H4 (cell line): ENCODE measurements around the gene KCNK18. TPM values are rescaled to one million over a fixed set of nuclear protein-coding genes. Genes with fewer than 3 reads are reported as not detected.
"Not testable (repeated sequence)": the region's sequence is repeated elsewhere in the genome, so short reads cannot be mapped to it uniquely, and the experiment has no call there.

Source experiments
- DNase-seq: peaks from one replicate; pipeline ENCODE4 v3.0.0-alpha.2; 2015; ENCODE audit warnings: low spot score
- total RNA-seq: library from RNA; depleted of rRNA; stranded (reverse); fragments of >200 nt; shearing (Covaris generic); gene quantifications from 2 replicates; pipeline ENCODE4 v1.2.3, GENCODE V29; 2014

The KCNK18 gene
- total RNA-seq, 1 experiment from 2014 or later = not detected

GRCh38 chr10:117221156-117221711 is 23.9 kb downstream of the KCNK18 start:
- peak; percentile 63 for DNase-seq

- no peak for DNase-seq
Measured at GRCh38 chr10:117222552-117222951, 25.3 kb downstream of the KCNK18 start.

- no peak for DNase-seq
Measured at GRCh38 chr10:117222976-117223692, 25.8 kb downstream of the KCNK18 start.

DNA sequence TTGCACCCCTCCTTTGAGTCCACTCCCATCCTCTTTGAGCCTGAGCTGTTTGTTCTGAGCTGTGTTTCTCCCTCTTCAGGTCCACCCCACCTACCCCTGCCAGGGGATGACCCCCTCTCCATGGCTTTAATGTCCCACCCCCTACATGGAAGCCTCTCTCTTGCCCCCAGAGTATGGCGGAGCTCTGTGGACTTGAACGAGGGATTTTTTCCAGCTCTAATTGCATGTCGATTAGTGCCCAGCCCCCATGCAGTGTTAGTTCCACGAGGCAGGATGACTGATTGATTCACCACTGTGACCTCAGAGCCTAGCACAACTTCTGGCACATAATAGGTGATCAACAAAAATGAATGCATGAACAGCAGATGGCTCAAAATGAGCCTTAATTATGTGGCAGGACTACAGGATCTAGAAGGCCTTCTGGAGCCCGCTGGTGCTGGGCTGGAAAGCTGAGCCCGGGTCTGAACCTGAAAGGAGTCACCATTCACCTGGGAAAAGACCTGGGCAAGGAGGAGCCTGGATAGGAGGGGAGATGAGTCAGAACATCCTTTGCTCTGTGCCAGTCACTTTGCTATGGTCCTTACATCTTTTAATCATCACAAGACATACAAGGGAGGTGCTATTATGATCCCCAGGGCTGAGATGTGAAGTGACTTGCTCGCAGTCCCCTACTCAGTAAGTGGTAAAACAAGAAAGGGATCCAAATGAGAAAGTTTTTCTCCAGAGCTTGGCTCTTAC is 26.6 kb downstream of the KCNK18 start:
- no peak for DNase-seq

GRCh38 chr10:117224881-117225280 is 27.6 kb downstream of the KCNK18 start:
- no peak for DNase-seq

- DNase-seq = peak; percentile 27
Measured at GRCh38 chr10:117226813-117227451, 29.6 kb downstream of the KCNK18 start.

DNA sequence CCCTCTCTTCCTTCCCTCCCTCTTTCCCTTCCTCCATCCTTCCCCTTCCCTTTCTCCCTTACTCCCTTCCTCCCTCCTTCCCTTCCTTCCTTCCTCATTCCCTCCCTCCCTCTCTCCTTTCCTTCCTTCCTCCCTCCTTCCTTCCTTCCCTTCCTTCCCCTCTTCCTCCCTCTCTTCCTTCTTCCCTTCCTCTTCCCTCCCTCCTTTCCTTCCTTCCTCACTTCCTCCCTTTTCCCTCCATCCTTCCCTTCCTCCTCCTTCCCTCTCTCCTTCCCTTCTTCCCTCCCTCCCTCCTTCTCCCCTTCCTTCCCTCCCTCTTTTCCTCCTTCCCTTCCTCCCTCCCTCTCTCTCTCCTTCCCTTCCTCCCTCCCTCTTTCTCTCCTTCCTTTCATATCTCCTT is 30.9 kb downstream of the KCNK18 start:
- DNase-seq = no peak

- DNase-seq = not testable (repeated sequence)
Measured at GRCh38 chr10:117230107-117230506, 32.8 kb downstream of the KCNK18 start.

- DNase-seq = no peak
Measured at GRCh38 chr10:117237401-117237991, 40.2 kb downstream of the KCNK18 start.

- no peak for DNase-seq
Measured at GRCh38 chr10:117239051-117239450, 41.8 kb downstream of the KCNK18 start.

DNA sequence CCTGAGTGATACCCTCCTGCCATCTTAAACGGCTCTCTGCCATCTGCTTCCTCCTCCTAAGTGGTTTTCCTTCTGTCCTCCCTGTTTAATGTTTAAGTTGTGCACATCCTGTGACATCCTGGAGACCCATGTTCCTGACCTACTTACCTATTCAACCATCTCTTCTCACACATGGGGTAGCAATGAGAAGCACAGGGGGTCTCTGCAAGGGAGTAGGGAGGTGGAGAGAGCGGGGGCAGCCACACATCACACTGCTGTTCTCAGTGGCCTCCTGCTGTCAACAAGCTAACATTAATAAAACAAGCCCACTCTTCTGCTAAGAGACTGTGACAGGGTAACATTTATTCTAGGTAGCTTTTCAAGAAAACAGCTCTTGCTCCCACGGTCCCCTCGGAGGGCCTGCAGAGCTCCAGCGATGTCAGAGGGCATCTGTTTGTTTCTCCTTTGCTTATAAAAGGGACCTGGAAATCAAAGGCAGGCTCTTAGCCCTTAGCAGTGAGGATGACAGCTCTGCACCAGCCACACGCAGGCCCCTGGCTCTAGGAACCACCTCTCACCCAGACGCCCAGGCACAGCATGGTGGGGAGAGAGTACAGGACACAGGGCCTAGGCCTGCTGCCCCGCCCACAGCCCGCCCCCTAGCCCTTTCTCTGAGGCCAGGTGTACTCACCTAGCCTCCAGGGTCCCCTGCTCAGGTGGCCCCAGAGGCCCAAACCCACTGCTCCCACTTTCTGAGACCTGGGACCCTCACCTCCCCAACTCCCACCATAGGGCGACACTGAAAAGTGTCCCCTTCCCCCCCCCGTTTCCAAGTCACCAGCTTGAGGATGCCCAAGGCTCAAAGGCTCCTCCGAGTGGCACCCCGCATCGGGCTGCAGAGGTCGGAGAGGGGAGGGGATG is 42.7 kb downstream of the KCNK18 start:
- DNase-seq = no peak

DNA sequence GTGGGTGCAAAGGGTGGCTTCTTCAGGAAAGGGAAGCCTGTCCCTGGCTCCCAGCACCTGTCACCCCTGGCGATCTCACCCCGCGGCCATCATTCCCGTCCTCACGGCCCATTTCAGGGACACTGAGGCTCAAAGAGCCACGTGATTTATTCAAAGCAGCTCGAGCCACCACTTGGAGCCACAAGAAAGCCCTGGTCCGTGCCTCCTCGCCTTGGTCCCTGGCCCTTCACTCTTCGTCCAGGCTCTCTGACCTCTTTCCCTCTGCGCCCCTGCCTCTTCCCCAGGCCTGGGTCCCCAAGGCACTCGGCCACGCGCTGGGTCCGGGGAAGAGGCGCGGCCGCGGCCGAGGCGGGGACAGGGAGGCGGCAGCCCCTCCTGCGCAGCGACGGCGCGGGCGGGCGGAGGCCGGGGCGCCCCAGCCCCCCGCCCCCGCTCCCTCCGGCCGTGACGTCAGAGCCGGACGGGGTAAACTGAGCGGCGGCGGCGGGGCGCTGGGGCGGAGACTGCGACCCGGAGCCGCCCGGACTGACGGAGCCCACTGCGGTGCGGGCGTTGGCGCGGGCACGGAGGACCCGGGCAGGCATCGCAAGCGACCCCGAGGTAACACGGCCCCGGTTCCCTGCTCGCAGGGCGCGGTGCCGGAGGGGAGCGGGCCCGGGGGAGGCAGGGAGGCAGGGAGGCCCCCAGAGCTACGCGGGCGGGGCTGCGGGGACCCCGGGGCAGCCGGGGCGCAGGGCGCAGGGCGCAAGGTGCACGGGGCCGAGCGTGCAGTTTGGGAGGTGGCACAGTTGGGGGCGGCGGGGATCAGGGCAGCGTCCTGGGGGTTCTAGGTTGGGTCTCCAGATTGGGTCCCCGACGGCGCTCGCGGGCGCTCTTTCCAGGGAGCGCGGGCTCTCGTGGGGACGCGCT is 43.6 kb downstream of the KCNK18 start, which contains the start of gene SLC18A2:
TSS of gene SLC18A2 (plus strand) at position 494 of the 909 bp plus-strand sequence. CDS start 580 bp downstream, outside the sequence.
- no peak for DNase-seq

DNA sequence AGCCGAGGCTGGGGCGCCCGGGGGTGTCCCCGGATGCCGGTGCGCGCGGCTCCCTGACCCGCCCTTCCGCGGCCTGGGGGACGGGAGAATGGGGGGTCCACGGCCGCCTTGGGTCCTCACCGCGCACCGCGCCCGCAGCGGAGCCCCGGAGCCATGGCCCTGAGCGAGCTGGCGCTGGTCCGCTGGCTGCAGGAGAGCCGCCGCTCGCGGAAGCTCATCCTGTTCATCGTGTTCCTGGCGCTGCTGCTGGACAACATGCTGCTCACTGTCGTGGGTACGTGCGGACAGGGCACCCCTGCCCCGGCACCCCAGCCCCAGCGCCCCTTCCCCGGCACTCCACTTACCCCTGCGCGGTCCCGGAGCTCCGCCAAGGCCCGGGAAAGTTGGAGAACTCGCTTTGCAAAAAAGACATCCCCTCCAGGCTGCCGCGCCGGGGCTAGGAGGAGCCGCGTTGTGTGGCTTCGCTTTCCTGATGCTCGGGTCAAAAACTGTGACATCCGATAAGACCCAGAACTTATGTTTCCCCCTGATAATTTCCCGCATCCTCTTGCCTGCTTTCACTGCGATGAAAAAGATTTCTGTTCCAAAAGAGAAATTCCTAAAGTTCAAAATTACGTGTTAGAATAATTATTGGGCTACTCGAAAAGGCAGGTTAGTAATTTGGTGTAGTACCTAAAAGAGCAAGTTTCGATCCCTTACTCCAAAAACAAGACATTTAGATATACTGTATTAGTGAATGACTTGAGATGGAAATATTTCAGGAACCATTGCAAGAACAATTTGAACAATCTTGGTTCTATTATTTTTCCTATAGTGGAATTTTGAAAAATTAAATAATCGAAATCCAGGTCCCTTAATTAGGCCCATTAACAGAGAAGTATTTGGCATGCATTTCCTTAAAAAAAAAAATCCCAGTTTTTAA is 44.5 kb downstream of the KCNK18 start:
- no peak for DNase-seq

GRCh38 chr10:117242463-117242832 is 45.2 kb downstream of the KCNK18 start:
- DNase-seq = no peak

DNA sequence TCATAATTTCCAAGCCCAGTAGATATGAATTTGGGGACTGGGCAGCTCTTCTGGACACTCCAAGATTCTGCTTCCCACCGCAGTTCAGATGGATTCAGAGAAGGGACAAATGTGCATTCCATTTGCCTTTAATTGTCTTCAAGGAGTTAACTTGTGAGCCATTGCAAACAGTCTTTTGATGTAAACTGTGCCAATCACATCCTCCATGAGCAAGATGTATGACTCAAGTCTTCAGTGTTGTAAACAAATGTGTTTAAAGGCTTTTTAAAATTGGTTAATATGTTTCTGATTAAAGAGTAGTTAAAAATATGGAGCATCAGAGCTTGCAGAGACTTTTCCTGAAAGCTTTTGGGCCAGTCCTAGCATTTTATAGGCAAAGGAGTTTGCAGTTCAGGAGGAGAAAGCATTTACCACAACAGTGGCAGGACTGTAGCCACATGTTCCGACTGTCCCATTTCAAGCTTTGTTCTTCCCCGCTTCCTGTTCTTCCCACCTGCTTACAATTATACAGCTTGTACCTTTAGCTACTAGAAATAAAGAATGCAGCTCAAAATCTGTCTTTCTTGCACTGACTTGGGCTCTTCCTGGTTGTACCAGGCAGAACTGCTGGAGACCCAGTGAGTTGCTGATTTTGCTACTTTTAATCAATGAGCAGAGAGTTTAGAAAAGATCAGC is 49.8 kb downstream of the KCNK18 start:
- DNase-seq = no peak

DNA sequence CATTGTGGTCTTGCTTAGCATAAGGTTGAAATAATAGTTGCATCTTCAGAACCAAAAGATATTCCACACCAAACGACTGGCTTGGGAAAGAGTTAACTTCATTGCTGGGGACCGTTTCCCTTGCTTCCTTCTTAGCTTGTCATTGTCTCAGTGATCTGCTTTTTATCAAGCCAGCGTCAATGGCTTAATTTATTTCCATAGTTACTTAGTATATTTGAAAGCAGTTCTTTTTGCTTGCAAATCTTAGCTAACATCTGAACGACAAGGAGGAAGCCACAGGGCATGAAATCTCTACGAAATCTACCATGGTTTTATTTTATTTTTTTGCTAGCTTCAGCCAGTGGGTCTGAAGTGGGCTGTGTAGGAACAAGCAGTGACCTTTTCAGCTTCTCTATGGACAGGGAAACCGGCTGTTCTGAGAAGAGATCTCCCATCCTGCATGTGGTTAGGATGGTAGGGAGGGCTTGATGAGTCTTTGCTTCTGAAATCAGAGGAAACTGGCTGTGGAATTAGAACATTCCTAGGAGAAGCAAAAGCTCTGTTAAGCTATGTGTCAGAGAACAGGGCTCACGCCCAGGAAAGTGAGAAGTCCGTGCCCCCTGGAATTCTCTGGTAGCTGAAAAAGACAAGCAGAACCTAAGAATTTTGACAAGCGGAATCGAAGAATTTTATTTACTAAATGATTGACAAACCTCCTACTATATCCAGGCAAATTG is 51.6 kb downstream of the KCNK18 start:
- DNase-seq = no peak

DNA sequence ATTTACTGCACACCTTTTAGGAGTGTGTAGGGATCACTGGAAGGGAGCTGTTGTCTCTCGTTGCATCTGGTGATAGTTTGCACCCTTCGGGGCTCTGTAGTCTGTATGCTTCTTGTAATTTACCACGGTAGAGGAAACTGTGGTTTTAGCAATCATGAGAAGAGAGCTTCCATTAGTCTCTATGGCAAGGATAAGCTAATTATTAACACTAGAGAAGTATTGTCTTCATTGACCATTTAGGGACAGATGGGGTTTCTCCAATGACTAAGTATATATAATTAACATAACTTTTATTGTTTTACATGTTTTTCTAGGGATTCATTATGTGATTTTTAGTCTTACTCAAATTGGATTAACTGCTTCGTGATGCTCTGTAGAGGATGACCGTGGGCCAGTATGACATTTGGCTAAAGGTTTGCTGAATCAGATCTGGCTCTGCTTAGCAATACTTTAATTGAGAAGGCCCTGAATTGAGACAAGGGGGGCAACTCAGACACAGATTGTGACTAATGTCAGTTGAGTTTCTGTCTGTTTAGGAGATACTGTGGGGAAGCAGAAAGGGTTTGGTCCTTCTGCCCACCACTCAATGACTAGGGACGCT is 52.3 kb downstream of the KCNK18 start:
- DNase-seq = no peak
